GM19463 (cell line): Measurements from ENCODE around the gene RAB1B.
A peak's percentile ranks its signal among the peaks of the same experiment; 100 is the strongest.
"Not testable (repeated sequence)": the region's sequence is repeated elsewhere in the genome, so short reads cannot be mapped to it uniquely, and the experiment has no call there.

ENCODE experiments used
- ATAC-seq: cut with Tn5 transposase; IDR thresholded peaks from one replicate; pipeline ENCODE4 v1.9.1; 2021; ENCODE audit warnings: mild to moderate bottlenecking, moderate library complexity; ENCODE audit not compliant: unreplicated experiment

The RAB1B gene

GRCh38 chr11:66294626-66295620 lies 26.5 kb downstream of the RAB1B start:
- no peak for ATAC-seq

- no peak for ATAC-seq
Measured at GRCh38 chr11:66297610-66298009, 29.2 kb downstream of the RAB1B start.

- ATAC-seq = no peak
Measured at GRCh38 chr11:66299186-66299585, 30.7 kb downstream of the RAB1B start.

- ATAC-seq = no peak
Measured at GRCh38 chr11:66302656-66303055, 34.2 kb downstream of the RAB1B start.

GRCh38 chr11:66309475-66309874 lies 41.0 kb downstream of the RAB1B start:
- no peak for ATAC-seq

- no peak for ATAC-seq
Measured at GRCh38 chr11:66310324-66310723, 41.9 kb downstream of the RAB1B start.

GRCh38 chr11:66310803-66311440 lies 42.5 kb downstream of the RAB1B start:
- ATAC-seq = not testable (repeated sequence)

- no peak for ATAC-seq
Measured at GRCh38 chr11:66311470-66311964, 43.1 kb downstream of the RAB1B start.

GRCh38 chr11:66311965-66312548 lies 43.6 kb downstream of the RAB1B start:
- ATAC-seq = peak; percentile 65

DNA sequence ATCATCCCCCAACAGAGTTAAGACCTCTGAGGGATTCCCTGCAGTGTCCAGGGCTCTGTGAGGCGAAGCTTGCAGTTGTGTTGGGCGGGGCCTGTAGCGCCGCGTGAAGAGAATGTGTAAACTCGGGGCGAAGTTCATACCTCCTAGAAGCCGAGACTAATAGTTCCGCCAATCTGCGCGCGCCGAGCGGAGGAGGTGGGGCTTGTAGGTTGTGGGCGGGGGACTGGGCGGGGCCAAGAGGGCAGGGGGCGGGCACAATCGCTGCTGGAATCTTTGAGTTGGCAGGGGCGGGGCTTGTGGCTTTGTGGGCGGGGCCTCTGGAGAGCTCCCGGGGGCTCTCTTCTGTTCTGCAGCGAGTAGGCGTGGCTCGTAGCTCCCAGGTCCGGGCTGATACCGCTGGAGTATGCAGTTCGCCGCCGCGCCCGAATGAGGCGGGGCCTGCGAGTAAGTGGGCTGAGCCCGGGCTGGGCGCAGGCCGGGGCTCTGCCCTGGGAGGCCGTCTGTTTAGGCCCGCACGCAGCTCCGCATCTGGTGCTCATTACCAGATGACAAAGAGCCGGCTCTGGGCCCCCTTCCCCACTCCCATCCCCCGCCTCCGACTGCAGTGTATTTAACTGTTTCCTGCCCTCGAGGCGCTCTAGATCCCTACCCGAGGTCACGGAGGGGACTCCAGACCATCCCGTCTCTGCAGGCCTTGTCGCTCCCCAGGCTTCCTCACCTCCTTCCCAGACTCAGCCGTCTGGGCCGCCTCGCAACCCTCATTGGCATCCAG lies 44.3 kb downstream of the RAB1B start:
- peak; percentile 69 for ATAC-seq

GRCh38 chr11:66313321-66314185 lies 45.1 kb downstream of the RAB1B start:
- no peak for ATAC-seq

- ATAC-seq = no peak
Measured at GRCh38 chr11:66314186-66314501, 45.7 kb downstream of the RAB1B start.

DNA sequence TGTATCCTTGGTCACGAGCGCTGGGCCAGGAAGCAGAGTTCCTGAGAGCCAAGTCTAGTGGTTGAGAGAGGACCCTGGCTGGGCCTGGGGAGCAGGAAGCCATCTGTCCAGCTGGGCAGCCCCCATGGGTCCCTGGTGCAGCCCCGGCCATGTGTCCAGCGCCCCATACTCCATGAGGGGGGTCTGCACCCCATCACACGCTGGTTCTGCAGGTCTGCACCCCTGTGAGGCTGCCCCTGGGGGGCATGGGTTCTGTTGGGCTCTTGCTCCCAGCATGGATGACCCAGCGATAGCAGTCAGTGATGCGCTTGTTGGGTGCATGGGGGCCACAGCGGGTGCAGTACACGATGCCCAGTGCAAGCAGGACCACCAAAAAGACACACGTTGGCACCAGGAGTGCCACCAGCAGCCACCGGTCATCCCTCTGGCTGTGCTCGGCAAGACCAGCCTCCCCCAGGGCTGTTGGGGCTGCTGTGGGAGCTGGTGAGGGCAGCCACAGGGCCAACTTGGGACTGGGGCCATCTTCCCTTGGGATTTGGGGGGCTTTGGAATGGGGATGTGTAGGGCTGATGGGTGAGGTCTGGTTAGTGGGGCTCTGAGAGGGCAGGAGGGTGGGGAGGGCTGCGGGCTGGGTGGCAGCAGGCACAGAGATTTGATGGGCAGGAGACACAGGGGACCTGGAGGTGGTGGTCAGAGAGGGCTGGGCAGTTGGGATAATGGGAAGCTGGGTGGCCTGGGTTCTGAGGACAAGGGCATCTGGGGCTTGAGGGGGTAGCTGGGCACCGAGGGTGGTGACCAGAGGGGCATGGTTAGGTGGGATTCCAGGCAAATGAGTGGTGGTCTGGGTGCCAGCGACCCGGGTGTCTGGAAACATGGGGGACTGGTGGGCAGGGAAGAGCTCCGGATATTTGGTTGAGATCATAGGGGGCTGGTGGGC lies 46.4 kb downstream of the RAB1B start:
- no peak for ATAC-seq

DNA sequence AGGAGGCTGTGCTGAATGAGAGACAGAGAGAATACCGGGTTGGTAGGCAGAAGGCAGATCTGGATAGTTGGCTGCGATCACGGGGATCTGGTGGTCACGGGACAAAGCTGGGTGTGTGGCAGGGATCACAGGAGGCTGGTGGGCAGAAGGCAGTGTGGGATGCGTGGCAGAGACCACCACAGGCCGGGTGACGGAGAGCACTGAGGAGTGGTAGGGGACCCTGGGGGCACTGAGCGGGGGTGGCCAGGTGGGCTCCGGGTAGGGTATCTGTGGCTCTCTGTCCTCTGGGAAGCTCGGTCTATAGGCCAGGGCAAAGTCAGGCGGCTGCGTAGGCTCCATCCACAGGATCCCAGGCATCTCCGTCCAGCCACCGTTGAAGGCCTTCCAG lies 47.1 kb downstream of the RAB1B start:
- ATAC-seq = no peak

DNA sequence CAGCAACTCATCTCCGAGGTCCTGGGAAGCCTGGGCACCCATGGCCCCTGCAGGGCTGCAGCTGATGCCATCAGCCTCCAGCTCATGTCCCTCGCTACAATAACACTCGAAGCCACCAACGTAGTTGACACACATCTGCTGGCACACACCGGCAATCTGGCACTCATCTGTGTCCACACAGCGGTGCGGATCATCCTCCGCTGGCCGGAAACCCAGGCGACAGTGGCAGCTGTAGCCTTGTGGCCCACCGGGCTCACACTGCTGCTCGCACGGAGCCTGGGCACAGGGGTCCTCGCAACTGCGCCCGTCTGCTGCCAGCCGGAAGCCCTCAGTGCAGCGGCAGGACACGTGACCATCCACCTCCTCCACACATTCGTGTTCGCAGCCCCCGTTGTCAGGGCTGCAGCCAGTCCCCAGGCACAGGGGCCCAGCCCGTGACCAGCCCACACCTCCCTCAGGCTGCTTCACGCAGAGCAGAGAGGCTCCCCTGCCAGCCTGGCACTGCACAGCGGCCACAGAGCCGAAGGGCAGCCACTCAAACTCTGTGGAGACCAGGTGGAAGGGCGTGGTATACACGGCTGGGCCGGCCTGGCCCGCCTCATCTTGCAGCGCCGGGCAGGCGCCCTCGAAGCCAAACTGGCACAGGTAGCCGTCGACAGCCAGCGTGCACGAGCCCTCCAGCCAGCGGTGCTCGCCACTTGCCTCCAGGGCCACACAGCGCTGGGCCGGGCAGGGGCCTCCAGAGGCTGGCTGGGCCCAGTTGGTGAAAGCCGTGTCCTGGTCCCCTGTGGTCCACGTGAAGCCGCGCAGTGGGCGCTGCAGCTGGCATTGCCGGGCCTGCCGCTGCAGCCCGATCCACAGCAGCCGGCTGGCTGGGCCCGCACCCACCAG lies 47.7 kb downstream of the RAB1B start:
- ATAC-seq = no peak

GRCh38 chr11:66316849-66317251 lies 48.4 kb downstream of the RAB1B start, which contains the start of gene CD248:
Gene CD248 (minus strand): TSS chr11:66317044. CDS start chr11:66317027, 17 bp downstream.
- ATAC-seq = no peak

DNA sequence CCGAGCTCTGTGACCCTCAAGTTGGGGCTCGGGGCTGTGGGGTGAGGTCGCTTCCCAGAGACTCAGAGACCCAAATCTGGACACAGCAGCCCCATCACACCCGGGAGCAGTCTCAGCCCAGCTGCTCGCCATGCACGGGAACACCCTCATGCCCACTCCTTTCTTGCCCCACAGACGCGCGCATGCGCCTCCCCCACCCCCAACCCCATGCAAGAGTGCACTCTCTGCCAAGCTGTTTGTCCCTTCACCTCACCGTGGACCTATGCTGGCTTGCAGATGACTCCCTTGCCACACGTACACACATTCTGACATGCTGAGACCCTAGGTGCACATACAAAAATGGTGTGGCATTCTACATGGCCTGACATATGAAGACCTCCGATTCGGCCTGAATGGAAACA lies 48.9 kb downstream of the RAB1B start:
- no peak for ATAC-seq
